ENCODE data around the gene KRTAP5-7. TPM values are rescaled to one million over a fixed set of nuclear protein-coding genes. Genes with fewer than 3 reads are reported as not detected.

KRTAP5-7 gene
- total and polyA plus RNA-seq, 2 of the 8 experiments (the other 6 are each of a cell fraction or from before 2014, with no cell fraction given) = not detected

- H4K91ac ChIP-seq (replicated peaks; ENCODE audit: insufficient read length, low read length) = no peak overlapping the region
- no peak overlapping the region for H3K18ac ChIP-seq (ENCODE audit: extremely low read depth, low read length)
- no peak overlapping the region for H3K9ac ChIP-seq (replicated peaks in 1 of 4; ENCODE audit: extremely low read depth in 1 of 4, low read depth in 3 of 4, low read length in 3 of 4)
- no peaks in the 10 kb centered on the region for H3K79me1 ChIP-seq (ENCODE audit: low read depth, low read length)
- H3K79me2 ChIP-seq (ENCODE audit: control insufficient read depth in 1 of 2, insufficient read depth in 2 of 2, low read length in 2 of 2) = no peaks in the 10 kb centered on the region
- H3K4me1 ChIP-seq (replicated peaks in 1 of 4; ENCODE audit: control insufficient read depth in 3 of 4, insufficient read depth in 4 of 4, low read length in 3 of 4) = no peaks in the 10 kb centered on the region
- FAIRE-seq (no peak), DNase-seq (ENCODE audit: low read depth in 1 of 2, low spot score in 2 of 2) (peak in 1 of 2 experiments; percentile 37)
- H3K36me3 ChIP-seq (ENCODE audit: control insufficient read depth in 2 of 4, insufficient read depth in 4 of 4, low read length in 3 of 4) = peaks cover 0 to 10% (median 7%) of the 10 kb centered on the region in 4 experiments; a peak in 4 of 8 replicates
- H3K23me2 ChIP-seq (ENCODE audit: low read depth, low read length) = peaks cover 4% of the 10 kb centered on the region; the same call in 1 of the 2 replicates
- no peak overlapping the region for H4K5ac ChIP-seq (ENCODE audit: insufficient read length, low read depth, low read length)
- no peak overlapping the region for H2BK15ac ChIP-seq (ENCODE audit: low read length)
- WGBS, 2 experiments (ENCODE audit: extremely low coverage in 1 of 2, insufficient coverage in 1 of 2, insufficient read length in 1 of 2, insufficient replicate concordance in 2 of 2, low coverage in 1 of 2, low lambda C conversion rate in 2 of 2, missing lambda C conversion rate in 1 of 2) = 95% methylated on average over 18 of the region's 28 CpGs; no CpG with 5 or more reads in 1 of the 2 experiments
- H2BK5ac ChIP-seq (ENCODE audit: low read depth, low read length) = no peak overlapping the region; the same call in 1 of the 2 replicates
- no peak overlapping the region for H2BK12ac ChIP-seq (ENCODE audit: low read depth, low read length)
- H2BK120ac ChIP-seq (replicated peaks; ENCODE audit: low read depth, low read length) = no peak overlapping the region
- no peak overlapping the region for H3K4me2 ChIP-seq (ENCODE audit: insufficient read depth in 1 of 2, low read depth in 2 of 2, low read length in 2 of 2)
- H3K56ac ChIP-seq (replicated peaks; ENCODE audit: insufficient read length, low read depth, low read length) = no peak overlapping the region
- no peak overlapping the region for H2BK20ac ChIP-seq (ENCODE audit: low read length)
- TF ChIP-seq RBBP5 (IDR thresholded peaks at IDR 0.05; ENCODE audit: borderline replicate concordance, low read depth, low read length) = no peak
- no peak for TF ChIP-seq CHD2 (IDR thresholded peaks at IDR 0.05; ENCODE audit: low read length)
- H3K14ac ChIP-seq (ENCODE audit: insufficient read length) = no peak overlapping the region
- ChIA-PET CTCF (ENCODE audit: partially characterized antibody) (no interaction called here), POLR2A (ENCODE audit: partially characterized antibody) (no interaction called here)
- H4K20me1 ChIP-seq (replicated peaks in 1 of 2; ENCODE audit: control insufficient read depth in 1 of 2, insufficient read depth in 2 of 2, low read length in 2 of 2) = peaks cover 0 to 11% of the 10 kb centered on the region in 2 experiments
- no peak overlapping the region for H3K27ac ChIP-seq (ENCODE audit: low read depth, low read length)
- H2AFZ ChIP-seq (ENCODE audit: low read length) = no peak overlapping the region
- no peaks in the 10 kb centered on the region for H3K27me3 ChIP-seq (replicated peaks in 1 of 4; ENCODE audit: control insufficient read depth in 3 of 4, extremely low read depth in 1 of 4, insufficient read depth in 3 of 4, low read length in 3 of 4)
- no peak overlapping the region for H2AK5ac ChIP-seq (ENCODE audit: low read depth, low read length)
- no peak overlapping the region for H3K4ac ChIP-seq (replicated peaks; ENCODE audit: insufficient read length, low read depth, low read length)
- H4K8ac ChIP-seq (ENCODE audit: extremely low read depth, insufficient read depth, low read length) = no peak overlapping the region
- H3K23ac ChIP-seq (ENCODE audit: insufficient read length) = no peak overlapping the region
- H3K4me3 ChIP-seq (ENCODE audit: extremely low read depth in 1 of 4, insufficient read depth in 2 of 4, low read depth in 3 of 4, low read length in 4 of 4) = no peak overlapping the region
- no peaks in the 10 kb centered on the region for H3K9me3 ChIP-seq (ENCODE audit: insufficient read depth in 2 of 2, low read depth in 1 of 2, low read length in 1 of 2)
Measured at GRCh38 chr11:71490731-71491390, 36.2 kb upstream of the KRTAP5-7 start.
